ENCODE results near the gene SLC2A2. TPM values are rescaled to one million over a fixed set of nuclear protein-coding genes. Genes with fewer than 3 reads are reported as not detected.

The SLC2A2 gene
- total and polyA plus RNA-seq, 7 donors, result not detected

DNA sequence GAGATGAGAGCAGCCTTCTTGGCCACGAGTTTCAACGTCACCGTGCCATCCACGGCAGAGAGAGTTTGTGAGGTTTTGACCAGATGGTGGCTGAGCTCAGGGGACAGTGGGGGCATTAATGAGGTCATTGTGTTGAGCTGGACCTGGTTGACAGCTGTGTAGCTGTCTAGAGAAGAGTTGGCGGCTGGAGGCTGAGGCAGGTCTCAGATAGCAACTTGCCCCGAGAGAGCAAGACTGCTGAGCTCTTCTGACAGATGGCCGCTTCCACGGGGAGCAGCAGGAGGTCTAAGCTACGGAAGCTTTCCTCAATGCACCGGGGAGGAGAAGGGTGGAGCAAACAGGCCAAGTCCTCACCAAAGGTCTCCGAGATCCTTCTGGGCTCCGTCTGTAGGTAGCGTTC is 73.3 kb downstream of the SLC2A2 start:
- H3K27ac ChIP-seq, result no peak overlapping the region
- no peaks in the 10 kb centered on the region for H3K4me1 ChIP-seq
- H3K27me3 ChIP-seq, result no peaks in the 10 kb centered on the region
- no peak overlapping the region for H3K4me3 ChIP-seq
- intact Hi-C loops (cut with DNase I), result no loop called here
- TF ChIP-seq, protein P1, sequence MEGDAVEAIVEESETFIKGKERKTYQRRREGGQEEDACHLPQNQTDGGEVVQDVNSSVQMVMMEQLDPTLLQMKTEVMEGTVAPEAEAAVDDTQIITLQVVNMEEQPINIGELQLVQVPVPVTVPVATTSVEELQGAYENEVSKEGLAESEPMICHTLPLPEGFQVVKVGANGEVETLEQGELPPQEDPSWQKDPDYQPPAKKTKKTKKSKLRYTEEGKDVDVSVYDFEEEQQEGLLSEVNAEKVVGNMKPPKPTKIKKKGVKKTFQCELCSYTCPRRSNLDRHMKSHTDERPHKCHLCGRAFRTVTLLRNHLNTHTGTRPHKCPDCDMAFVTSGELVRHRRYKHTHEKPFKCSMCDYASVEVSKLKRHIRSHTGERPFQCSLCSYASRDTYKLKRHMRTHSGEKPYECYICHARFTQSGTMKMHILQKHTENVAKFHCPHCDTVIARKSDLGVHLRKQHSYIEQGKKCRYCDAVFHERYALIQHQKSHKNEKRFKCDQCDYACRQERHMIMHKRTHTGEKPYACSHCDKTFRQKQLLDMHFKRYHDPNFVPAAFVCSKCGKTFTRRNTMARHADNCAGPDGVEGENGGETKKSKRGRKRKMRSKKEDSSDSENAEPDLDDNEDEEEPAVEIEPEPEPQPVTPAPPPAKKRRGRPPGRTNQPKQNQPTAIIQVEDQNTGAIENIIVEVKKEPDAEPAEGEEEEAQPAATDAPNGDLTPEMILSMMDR (IDR thresholded peaks at IDR 0.05), result no peak
- TF ChIP-seq POLR2A (IDR thresholded peaks at IDR 0.05) (no peak), EP300 (IDR thresholded peaks at IDR 0.05) (no peak), POLR2AphosphoS5 (IDR thresholded peaks at IDR 0.05) (no peak)
- no peaks in the 10 kb centered on the region for H3K36me3 ChIP-seq
- H3K9me3 ChIP-seq, result no peaks in the 10 kb centered on the region
- no peak for DNase-seq
- 92% methylated on average over 13 of the region's 13 CpGs for WGBS, 2 donors

DNA sequence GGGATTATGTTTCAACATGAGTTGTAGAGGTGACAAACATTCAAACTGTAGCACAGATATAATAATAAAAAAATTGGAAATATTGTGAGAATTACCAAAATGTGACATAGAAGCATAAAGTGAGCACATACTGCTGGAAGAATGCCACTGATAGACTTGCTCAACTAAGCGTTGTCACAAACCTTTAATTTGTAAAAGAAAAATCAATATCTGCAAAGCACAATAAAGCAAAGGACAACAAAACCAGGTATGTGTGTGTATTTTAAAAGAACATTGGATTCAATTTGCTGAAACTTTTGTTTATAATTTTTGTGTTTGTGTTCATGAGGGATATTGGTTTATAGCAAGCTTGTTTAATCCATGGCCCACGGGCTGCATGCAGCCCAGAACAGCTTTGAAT is 77.3 kb downstream of the SLC2A2 start:
- H3K27ac ChIP-seq, result no peak overlapping the region
- no peak for DNase-seq
- H3K36me3 ChIP-seq, result no peaks in the 10 kb centered on the region
- intact Hi-C loops (cut with DNase I), result no loop called here
- H3K9me3 ChIP-seq, result peaks cover 0 to 3% (median 0%) of the 10 kb centered on the region in 4 donors
- H3K27me3 ChIP-seq, result no peaks in the 10 kb centered on the region
- H3K4me3 ChIP-seq, result no peak overlapping the region
- no peaks in the 10 kb centered on the region for H3K4me1 ChIP-seq
- WGBS, 2 donors, result 68 to 85% methylated on average over 2 of the region's 2 CpGs
- TF ChIP-seq POLR2A (IDR thresholded peaks at IDR 0.05), result no peak
- TF ChIP-seq POLR2AphosphoS5 (IDR thresholded peaks at IDR 0.05), result no peak
- TF ChIP-seq, protein P1 (IDR thresholded peaks at IDR 0.05), result no peak

DNA sequence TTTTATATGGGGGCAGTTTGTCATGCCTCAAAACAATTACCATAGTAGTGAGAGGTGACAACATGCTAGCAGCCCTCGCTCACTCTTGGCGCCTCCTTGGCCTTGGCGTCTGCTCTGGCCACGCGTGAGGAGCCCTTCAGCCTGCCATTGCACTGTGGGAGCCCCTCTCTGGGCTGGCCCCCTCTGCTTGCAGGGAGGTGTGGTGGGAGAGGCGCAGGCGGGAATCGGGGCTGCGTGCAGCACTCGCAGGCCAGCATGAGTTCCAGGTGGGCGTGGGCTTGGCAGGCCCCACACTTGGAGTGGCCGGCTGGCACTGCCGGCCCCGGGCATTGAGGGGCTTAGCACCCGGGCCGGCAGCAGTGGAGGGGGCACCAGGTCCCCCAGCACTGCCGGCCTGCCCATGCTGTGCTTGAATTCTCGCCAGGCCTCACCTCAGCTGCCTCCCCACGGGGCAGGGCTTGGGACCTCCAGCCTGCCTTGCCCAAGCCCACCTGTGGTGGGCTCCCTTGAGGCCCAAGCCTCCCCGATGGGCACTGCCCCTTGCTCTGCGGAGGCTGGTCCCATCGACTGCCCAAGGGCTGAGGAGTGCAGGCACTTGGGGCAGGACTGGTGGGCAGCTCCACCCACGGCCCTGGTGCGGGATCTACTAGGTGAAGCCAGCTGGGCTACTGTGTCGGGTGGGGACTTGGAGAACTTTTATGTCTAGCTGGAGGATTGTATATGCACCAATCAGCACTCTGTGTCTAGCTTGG is 79.3 kb downstream of the SLC2A2 start:
- TF ChIP-seq, protein P1 (IDR thresholded peaks at IDR 0.05), result no peak
- TF ChIP-seq POLR2A (IDR thresholded peaks at IDR 0.05) (no peak), EP300 (IDR thresholded peaks at IDR 0.05) (no peak), POLR2AphosphoS5 (IDR thresholded peaks at IDR 0.05) (no peak)
- Histone ChIP-seq H3K4me3 (no peak overlapping the region), H3K27me3 (no peaks in the 10 kb centered on the region), H3K4me1 (no peaks in the 10 kb centered on the region), H3K27ac (no peak overlapping the region), H3K36me3 (no peaks in the 10 kb centered on the region), H3K9me3 (peaks cover 0 to 3% (median 0%) of the 10 kb centered on the region in 4 donors)
- 95 to 96% methylated on average over 25 of the region's 25 CpGs for WGBS, 2 donors
- intact Hi-C loops (cut with DNase I), result no loop called here
- DNase-seq, result no peak

Small RNA genes lying within 50 kb of the gene (small RNA-seq; reads per million reads assigned to genes)
- 0 to 0.07 (median 0.06) reads per million in 3 donors for gene RNU1-70P

Other genes with a start within 250 kb of the SLC2A2 start
- 100 to 1,000 TPM in 1 of 4 donors, 10 to 100 TPM in 3; 69.6 to 113 (median 93.0) TPM for gene RPL22L1, start 156.5 kb downstream of the SLC2A2 start, total RNA-seq
- 100 to 1,000 TPM in 2 of 3 donors, 10 to 100 TPM in 1; 74.7 to 148 (median 145) TPM for gene RPL22L1, start 156.5 kb downstream of the SLC2A2 start, polyA plus RNA-seq
- gene EIF5A2, start 118.1 kb downstream of the SLC2A2 start, total RNA-seq, result 10 to 100 TPM in 1 of 4 donors, 1 to 10 TPM in 3; 7.2 to 10.5 (median 8.3) TPM
- gene EIF5A2, start 118.1 kb downstream of the SLC2A2 start, polyA plus RNA-seq, result 1 to 10 TPM; 1.4 to 3.1 (median 1.8) TPM